K562 (cell line): ENCODE measurements around the gene AJAP1. TPM values are rescaled to one million over a fixed set of nuclear protein-coding genes. Genes with fewer than 3 reads are reported as not detected.

Source experiments
- ATAC-seq: fragments of 200-7000 bp; cut with Tn5 transposase; 3 replicates; pipeline ENCODE4 v1.9.1; 2020; ENCODE audit warnings: moderate library complexity
- BruUV-seq: library from RNA; stranded (reverse); fragments of 400-500 nt; replicated peaks from 2 replicates; lab custom pipeline; 2021; lab: Mats Ljungman, UMichigan
- CTCF ChIA-PET: fragments of 300-600 bp; formaldehyde crosslinking; extraction: SDS; loops from one replicate; lab custom pipeline; 2021; ENCODE audit warnings: low intra/inter-chr PET ratio; lab: Yijun Ruan, JAX
- POLR2A ChIA-PET: fragments of 300-600, 350-650 bp; sonication (Branson Sonifier 250); formaldehyde crosslinking; extraction: SDS; loops from one replicate; lab custom pipeline; 2021; ENCODE audit warnings: antibody characterized with exemption, inconsistent platforms; lab: Yijun Ruan, JAX
- DNase-seq, 4 experiments: peaks; one replicate each; pipeline versions ENCODE4 v3.0.0 to v3.0.0-alpha.2; 2011 to 2018; ENCODE audit warnings: low spot score in 3 of 4, mixed read lengths in 3 of 4; ENCODE audit errors: extremely low read depth in 1 of 4
- FAIRE-seq: peaks from 2 replicates; lab custom pipeline; 2011; peaks lifted over from hg19 to GRCh38; lab: Jason Lieb, UNC
- H2AFZ ChIP-seq: 2 replicates; pipeline ENCODE4 v1.6.0; 2011; ENCODE audit warnings: low read depth, low read length, control low read depth, inconsistent platforms
- H3K27ac ChIP-seq: fragments of 200-600 bp; 3 replicates; pipeline ENCODE4 v1.8.0; 2011; ENCODE audit warnings: low read depth, mild to moderate bottlenecking, control low read depth, inconsistent platforms, low read length, moderate library complexity, mixed read lengths; ENCODE audit errors: extremely low read depth
- H3K27me3 ChIP-seq, 2 experiments: fragments of 300-600 bp in 1 of 2; 2 replicates in 1 of 2; 3 replicates in 1 of 2; pipeline versions ENCODE4 v1.6.0 to v1.8.0; 2011; ENCODE audit warnings: inconsistent platforms in 2 of 2, low read length in 2 of 2, mild to moderate bottlenecking in 1 of 2, mixed read lengths in 1 of 2, moderate library complexity in 1 of 2; ENCODE audit not compliant: control insufficient read depth in 2 of 2, insufficient read depth in 2 of 2
- H3K36me3 ChIP-seq: fragments of 300-600 bp; 3 replicates; pipeline ENCODE4 v1.8.0; 2011; ENCODE audit warnings: mild to moderate bottlenecking, low read length, inconsistent platforms; ENCODE audit not compliant: control insufficient read depth, insufficient read depth
- H3K4me1 ChIP-seq, 2 experiments: fragments of 200-600 bp in 1 of 2; replicated peaks in 1 of 2; 2 replicates in 1 of 2; 3 replicates in 1 of 2; pipeline versions ENCODE4 v1.5.1 to v1.8.0; 2011; ENCODE audit warnings: inconsistent platforms in 2 of 2, low read length in 2 of 2, mild to moderate bottlenecking in 1 of 2, mixed read lengths in 1 of 2, moderate library complexity in 1 of 2; ENCODE audit not compliant: control insufficient read depth in 2 of 2, insufficient read depth in 2 of 2
- H3K4me2 ChIP-seq: 2 replicates; pipeline ENCODE4 v1.6.1; 2011; ENCODE audit warnings: low read length, control low read depth, inconsistent platforms, mixed read lengths; ENCODE audit not compliant: insufficient read depth
- H3K4me3 ChIP-seq: fragments of 200-600 bp; sonication (generic), shearing (Covaris generic); 2 replicates; pipeline ENCODE4 v1.5.1; 2016; ENCODE audit warnings: control low read depth, inconsistent platforms
- H3K79me2 ChIP-seq: fragments of 200-600 bp; 3 replicates; pipeline ENCODE4 v1.8.0; 2011; ENCODE audit warnings: low read length, inconsistent platforms; ENCODE audit not compliant: control insufficient read depth, insufficient read depth
- H3K9ac ChIP-seq, 2 experiments: 2 replicates each; pipeline versions ENCODE4 v1.6.0 to v1.6.1; 2011; ENCODE audit warnings: low read depth in 2 of 2, low read length in 2 of 2, control low read depth in 1 of 2, inconsistent platforms in 1 of 2, mild to moderate bottlenecking in 1 of 2, mixed read lengths in 1 of 2; ENCODE audit not compliant: insufficient read depth in 1 of 2
- H3K9me1 ChIP-seq: one replicate; pipeline ENCODE4 v1.6.0; 2011; ENCODE audit warnings: inconsistent platforms, mild to moderate bottlenecking, low read length, moderate library complexity; ENCODE audit not compliant: control insufficient read depth, insufficient read depth
- H3K9me3 ChIP-seq: replicated peaks from 2 replicates; pipeline ENCODE4 v1.5.1; 2011; ENCODE audit warnings: low read depth, low read length, inconsistent platforms; ENCODE audit not compliant: control insufficient read depth, insufficient read depth
- H4K20me1 ChIP-seq: replicated peaks from 2 replicates; pipeline ENCODE4 v1.6.1; 2011; ENCODE audit warnings: low read length, inconsistent platforms, mixed read lengths; ENCODE audit not compliant: control insufficient read depth, insufficient read depth
- ASH1L ChIP-seq: fragments of 450-650 bp; IDR thresholded peaks from 2 replicates; pipeline ENCODE4 v1.6.1; 2018; ENCODE audit warnings: borderline replicate concordance, mild to moderate bottlenecking, low read depth; ENCODE audit not compliant: partially characterized antibody
- CBX3 ChIP-seq, 2 experiments: IDR thresholded peaks; 1 replicate in 1 of 2; 2 replicates in 1 of 2; pipeline ENCODE4 v1.6.1; 2012; ENCODE audit warnings: inconsistent platforms in 2 of 2, low read length in 2 of 2, borderline replicate concordance in 1 of 2, control low read depth in 1 of 2
- FOXM1 ChIP-seq, 2 experiments: fragments of 450-650 bp in 1 of 2; sonication (generic) in 1 of 2; formaldehyde crosslinking in 1 of 2; IDR thresholded peaks; 2 replicates each; pipeline versions ENCODE4 v1.6.1 to v1.9.0; 2017 to 2022; ENCODE audit warnings: low read depth in 2 of 2, mild to moderate bottlenecking in 2 of 2, missing genetic modification reagents in 1 of 2, moderate library complexity in 1 of 2
- GABPB2 ChIP-seq: fragments of 250-450 bp; sonication (Bioruptor Pico); conservative IDR thresholded peaks from 2 replicates; pipeline ENCODE4 v1.5.1; 2021; ENCODE audit warnings: mild to moderate bottlenecking
- JUNB ChIP-seq: fragments of 450-650 bp; formaldehyde crosslinking; conservative IDR thresholded peaks from 2 replicates; pipeline ENCODE4 v1.4.0; 2020; ENCODE audit warnings: mild to moderate bottlenecking
- RBM14 ChIP-seq: fragments of 200-400 bp; formaldehyde crosslinking; IDR thresholded peaks from 2 replicates; pipeline ENCODE4 v1.6.1; 2018; ENCODE audit warnings: low read depth, mild to moderate bottlenecking, low read length, moderate library complexity, borderline replicate concordance; ENCODE audit not compliant: insufficient read depth
- RNF2 ChIP-seq: sonication (generic); IDR thresholded peaks from 2 replicates; pipeline ENCODE4 v1.6.1; 2016
- SMAD2 ChIP-seq: fragments of 150-350 bp; IDR thresholded peaks from 2 replicates; pipeline ENCODE4 v1.6.1; 2014; ENCODE audit warnings: low read depth, mild to moderate bottlenecking, low read length
- SP2 ChIP-seq: IDR thresholded peaks from 2 replicates; pipeline ENCODE4 v1.6.1; 2011; ENCODE audit warnings: mild to moderate bottlenecking, low read depth, low read length, moderate library complexity; ENCODE audit not compliant: poor library complexity, severe bottlenecking; ENCODE audit errors: extremely low read depth
- ZNF57 ChIP-seq: fragments of 450-650 bp; formaldehyde crosslinking; IDR thresholded peaks from 2 replicates; pipeline ENCODE4 v1.4.0; 2020; ENCODE audit warnings: mild to moderate bottlenecking, moderate library complexity
- ZNF696 ChIP-seq: fragments of 250-450 bp; sonication (Bioruptor Pico); conservative IDR thresholded peaks from 2 replicates; pipeline ENCODE4 v1.4.0; 2020; ENCODE audit warnings: mild to moderate bottlenecking, moderate library complexity
- WGBS: fragments of 100-300 bp; shearing (Covaris generic); methylation state at CpG from one replicate; pipeline ENCODE4 v1.1.6; 2016; ENCODE audit warnings: low coverage, mixed read lengths; ENCODE audit not compliant: insufficient coverage; ENCODE audit errors: missing lambda C conversion rate; 5-methylcytosine and 5-hydroxymethylcytosine counted together
- in situ Hi-C: fragments of 300-500 bp; cut with MboI; formaldehyde crosslinking; loops from 4 replicates; pipeline ENCODE4 v1.15.0; 2018; ENCODE audit warnings: inconsistent platforms, mixed read lengths
- intact Hi-C: fragments of 100-400 bp; cut with micrococcal nuclease; formaldehyde crosslinking; loops from 2 replicates; pipeline ENCODE4 v1.14.2; 2022
- polyA plus RNA-seq, 8 experiments: library from polyadenylated mRNA; depleted of rRNA in 4 of 8; stranded (reverse) in 5 of 8; unstranded in 3 of 8; fragments of >200 nt; fragmentation: Nextera tagmentation in 2 of 8; fragmentation: Illumina TruSeq in 1 of 8; extraction: Ambion mirVana in 2 of 8; extraction: Trizol in 1 of 8; gene quantifications; 2 replicates each; pipeline versions ENCODE4 v1.2.1 to v1.2.3, GENCODE V29; 2011 to 2014; ENCODE audit warnings: inconsistent platforms in 1 of 8, missing spikeins in 1 of 8
- total RNA-seq, 7 experiments: library from RNA; depleted of rRNA in 6 of 7; stranded (reverse); fragments of >200 nt in 6 of 7; fragmentation: Illumina TruSeq in 2 of 7; extraction: Trizol in 2 of 7; gene quantifications; 2 replicates each; pipeline versions ENCODE4 v1.2.1 to v1.2.3, GENCODE V29; 2011 to 2021; ENCODE audit warnings: low replicate concordance in 1 of 7
- TF ChIP-seq, protein P1 (sequence below): sonication (generic); formaldehyde crosslinking; IDR thresholded peaks from 2 replicates; pipeline ENCODE4 v1.8.0; 2022; ENCODE audit warnings: missing genetic modification reagents, mild to moderate bottlenecking, borderline replicate concordance
- TF ChIP-seq, protein P2 (sequence below): sonication (generic); IDR thresholded peaks from 2 replicates; pipeline ENCODE4 v1.6.1; 2016
- TF ChIP-seq, protein P3 (sequence below): fragments of 200-800 bp; sonication (Bioruptor generic); IDR thresholded peaks from 2 replicates; pipeline ENCODE4 v1.6.1; 2017; ENCODE audit warnings: missing genetic modification characterization, missing compliant biosample characterization
- TF ChIP-seq, protein P4 (sequence below): sonication (generic); formaldehyde crosslinking; IDR thresholded peaks from 2 replicates; pipeline ENCODE4 v1.8.1; 2022; ENCODE audit warnings: missing genetic modification reagents

AJAP1 gene
- total and polyA plus RNA-seq, 9 of the 15 experiments (the other 6 are each of a cell fraction or from before 2014, with no cell fraction given): not detected

DNA sequence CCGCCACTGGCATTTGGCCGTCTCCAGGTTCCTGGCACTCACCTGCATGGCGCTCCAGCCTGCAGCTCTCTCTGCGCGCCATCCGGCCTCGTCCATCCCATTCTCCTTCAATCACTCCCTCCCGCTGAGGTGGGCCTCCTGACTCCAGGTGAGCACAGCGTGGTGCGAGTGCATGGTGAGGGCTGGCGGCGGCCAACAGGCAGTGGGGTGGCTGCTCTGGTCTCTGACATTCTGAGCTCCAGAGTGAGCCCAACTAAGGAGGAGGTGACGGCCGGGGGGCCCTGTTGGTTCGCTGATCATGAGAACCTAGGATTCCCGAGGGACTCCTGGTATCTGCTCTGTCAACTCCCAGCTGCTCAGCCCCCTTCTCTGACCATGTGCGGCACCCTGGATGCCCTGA, 130.4 kb downstream of the AJAP1 start:
- Histone ChIP-seq H3K9me1 (peaks cover 2% of the 10 kb centered on the region), H3K79me2 (no peaks in the 10 kb centered on the region), H3K27ac (no peak overlapping the region), H3K9me3 (no peaks in the 10 kb centered on the region), H3K4me2 (no peak overlapping the region), H2AFZ (no peak overlapping the region), H4K20me1 (no peaks in the 10 kb centered on the region; the same call in 1 of the 2 replicates), H3K27me3 (peaks cover 9 to 35% of the 10 kb centered on the region in 2 experiments; a peak in 3 of 5 replicates), H3K9ac (no peak overlapping the region), H3K4me3 (no peak overlapping the region), H3K4me1 (no peaks in the 10 kb centered on the region), H3K36me3 (no peaks in the 10 kb centered on the region)
- under 1% methylated on average over 17 of the region's 17 CpGs for whole genome bisulfite sequencing
- FAIRE-seq (no peak), DNase-seq (no peak), ATAC-seq (no peak)
- TF ChIP-seq RBM14: no peak
- TF ChIP-seq SMAD2: no peak
- TF ChIP-seq ZNF696 (CRISPR knock-in tag): no peak
- TF ChIP-seq, protein P1, sequence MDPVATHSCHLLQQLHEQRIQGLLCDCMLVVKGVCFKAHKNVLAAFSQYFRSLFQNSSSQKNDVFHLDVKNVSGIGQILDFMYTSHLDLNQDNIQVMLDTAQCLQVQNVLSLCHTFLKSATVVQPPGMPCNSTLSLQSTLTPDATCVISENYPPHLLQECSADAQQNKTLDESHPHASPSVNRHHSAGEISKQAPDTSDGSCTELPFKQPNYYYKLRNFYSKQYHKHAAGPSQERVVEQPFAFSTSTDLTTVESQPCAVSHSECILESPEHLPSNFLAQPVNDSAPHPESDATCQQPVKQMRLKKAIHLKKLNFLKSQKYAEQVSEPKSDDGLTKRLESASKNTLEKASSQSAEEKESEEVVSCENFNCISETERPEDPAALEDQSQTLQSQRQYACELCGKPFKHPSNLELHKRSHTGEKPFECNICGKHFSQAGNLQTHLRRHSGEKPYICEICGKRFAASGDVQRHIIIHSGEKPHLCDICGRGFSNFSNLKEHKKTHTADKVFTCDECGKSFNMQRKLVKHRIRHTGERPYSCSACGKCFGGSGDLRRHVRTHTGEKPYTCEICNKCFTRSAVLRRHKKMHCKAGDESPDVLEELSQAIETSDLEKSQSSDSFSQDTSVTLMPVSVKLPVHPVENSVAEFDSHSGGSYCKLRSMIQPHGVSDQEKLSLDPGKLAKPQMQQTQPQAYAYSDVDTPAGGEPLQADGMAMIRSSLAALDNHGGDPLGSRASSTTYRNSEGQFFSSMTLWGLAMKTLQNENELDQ (CRISPR knock-in tag): no peak
- TF ChIP-seq SP2: no peak
- TF ChIP-seq ZNF57 (CRISPR knock-in tag): no peak
- TF ChIP-seq, protein P2, sequence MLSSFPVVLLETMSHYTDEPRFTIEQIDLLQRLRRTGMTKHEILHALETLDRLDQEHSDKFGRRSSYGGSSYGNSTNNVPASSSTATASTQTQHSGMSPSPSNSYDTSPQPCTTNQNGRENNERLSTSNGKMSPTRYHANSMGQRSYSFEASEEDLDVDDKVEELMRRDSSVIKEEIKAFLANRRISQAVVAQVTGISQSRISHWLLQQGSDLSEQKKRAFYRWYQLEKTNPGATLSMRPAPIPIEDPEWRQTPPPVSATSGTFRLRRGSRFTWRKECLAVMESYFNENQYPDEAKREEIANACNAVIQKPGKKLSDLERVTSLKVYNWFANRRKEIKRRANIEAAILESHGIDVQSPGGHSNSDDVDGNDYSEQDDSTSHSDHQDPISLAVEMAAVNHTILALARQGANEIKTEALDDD: no peak
- no peak for TF ChIP-seq JUNB
- no peak for TF ChIP-seq CBX3 (IDR thresholded peaks at IDR 0.05; ENCODE audit: borderline replicate concordance in 1 of 2, low read length in 2 of 2)
- TF ChIP-seq, protein P3, sequence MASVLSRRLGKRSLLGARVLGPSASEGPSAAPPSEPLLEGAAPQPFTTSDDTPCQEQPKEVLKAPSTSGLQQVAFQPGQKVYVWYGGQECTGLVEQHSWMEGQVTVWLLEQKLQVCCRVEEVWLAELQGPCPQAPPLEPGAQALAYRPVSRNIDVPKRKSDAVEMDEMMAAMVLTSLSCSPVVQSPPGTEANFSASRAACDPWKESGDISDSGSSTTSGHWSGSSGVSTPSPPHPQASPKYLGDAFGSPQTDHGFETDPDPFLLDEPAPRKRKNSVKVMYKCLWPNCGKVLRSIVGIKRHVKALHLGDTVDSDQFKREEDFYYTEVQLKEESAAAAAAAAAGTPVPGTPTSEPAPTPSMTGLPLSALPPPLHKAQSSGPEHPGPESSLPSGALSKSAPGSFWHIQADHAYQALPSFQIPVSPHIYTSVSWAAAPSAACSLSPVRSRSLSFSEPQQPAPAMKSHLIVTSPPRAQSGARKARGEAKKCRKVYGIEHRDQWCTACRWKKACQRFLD (CRISPR knock-in tag): no peak
- no peak for TF ChIP-seq ASH1L
- TF ChIP-seq, protein P4, sequence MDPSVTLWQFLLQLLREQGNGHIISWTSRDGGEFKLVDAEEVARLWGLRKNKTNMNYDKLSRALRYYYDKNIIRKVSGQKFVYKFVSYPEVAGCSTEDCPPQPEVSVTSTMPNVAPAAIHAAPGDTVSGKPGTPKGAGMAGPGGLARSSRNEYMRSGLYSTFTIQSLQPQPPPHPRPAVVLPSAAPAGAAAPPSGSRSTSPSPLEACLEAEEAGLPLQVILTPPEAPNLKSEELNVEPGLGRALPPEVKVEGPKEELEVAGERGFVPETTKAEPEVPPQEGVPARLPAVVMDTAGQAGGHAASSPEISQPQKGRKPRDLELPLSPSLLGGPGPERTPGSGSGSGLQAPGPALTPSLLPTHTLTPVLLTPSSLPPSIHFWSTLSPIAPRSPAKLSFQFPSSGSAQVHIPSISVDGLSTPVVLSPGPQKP (CRISPR knock-in tag): no peak
- no peak for TF ChIP-seq RNF2
- no peak for TF ChIP-seq GABPB2 (CRISPR knock-in tag)
- TF ChIP-seq FOXM1 (IDR thresholded peaks at IDR 0.05; ENCODE audit: low read depth): no peak
- no peak for TF ChIP-seq FOXM1 (CRISPR knock-in tag; IDR thresholded peaks at IDR 0.05; ENCODE audit: low read depth)
- ChIA-PET POLR2A (no interaction called here), CTCF (no interaction called here)
- in situ Hi-C loops: no loop called here
- intact Hi-C loops: no loop called here
- no TSS peak for BruUV-seq
